ENCODE data around the gene TIMM8B. TPM values are rescaled to one million over a fixed set of nuclear protein-coding genes. Genes with fewer than 3 reads are reported as not detected.
A peak's percentile ranks its signal among the peaks of the same experiment; 100 is the strongest.

The TIMM8B gene
- total and polyA plus RNA-seq, 9 of the 15 experiments (the other 6 are each of a cell fraction or from before 2014, with no cell fraction given), result 95.8 to 338 (median 145) TPM

DNA sequence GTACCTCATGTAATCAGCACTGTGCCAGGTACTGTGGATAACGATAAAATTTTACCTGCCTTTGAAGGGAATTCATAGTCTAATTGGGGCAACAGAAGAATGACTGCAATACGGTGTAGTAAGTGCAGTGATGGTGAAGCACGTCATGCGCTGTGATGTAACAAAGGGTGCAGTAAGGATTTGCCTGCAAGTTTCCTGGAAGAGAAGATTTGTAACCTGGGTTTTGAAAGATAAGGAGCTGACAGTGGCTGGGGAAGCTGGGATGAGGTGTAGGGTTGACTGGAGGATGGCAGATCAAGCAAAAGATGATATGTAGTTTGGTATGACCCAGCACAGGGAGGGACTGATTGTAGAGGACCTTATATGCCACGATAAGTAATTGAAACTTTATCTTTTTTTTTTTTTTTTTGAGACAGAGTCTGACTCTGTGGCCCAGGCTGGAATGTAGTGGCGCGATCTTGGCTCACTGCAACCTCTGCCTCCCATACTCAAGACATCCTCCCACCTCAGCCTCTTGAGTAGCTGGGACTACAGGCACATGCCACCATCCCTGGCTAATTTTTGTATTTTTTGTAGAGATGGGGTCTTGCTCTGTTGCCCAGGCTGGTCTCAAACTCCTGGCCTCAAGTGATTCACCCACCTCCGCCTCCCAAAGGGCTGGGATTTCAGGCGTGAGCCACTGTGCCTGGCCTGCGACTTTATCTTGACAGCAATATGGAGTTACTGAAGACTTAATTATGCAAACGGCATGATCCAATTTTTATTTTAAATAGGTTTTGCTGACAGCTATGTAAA, 11.4 kb upstream of the TIMM8B start:
- Histone ChIP-seq H2AFZ (ENCODE audit: low read depth, low read length) (no peak overlapping the region), H3K4me2 (ENCODE audit: insufficient read depth, low read length) (no peak overlapping the region), H3K4me3 (no peak overlapping the region), H3K9me1 (ENCODE audit: control insufficient read depth, insufficient read depth, low read length) (no peaks in the 10 kb centered on the region), H3K27ac (ENCODE audit: extremely low read depth, low read depth, low read length) (no peak overlapping the region), H3K79me2 (ENCODE audit: control insufficient read depth, insufficient read depth, low read length) (no peaks in the 10 kb centered on the region), H3K4me1 (replicated peaks in 1 of 2; ENCODE audit: control insufficient read depth in 2 of 2, insufficient read depth in 2 of 2, low read length in 2 of 2) (peaks cover 12 to 14% of the 10 kb centered on the region in 2 experiments; a peak in 4 of 5 replicates), H3K27me3 (ENCODE audit: control insufficient read depth in 2 of 2, insufficient read depth in 2 of 2, low read length in 2 of 2) (no peaks in the 10 kb centered on the region), H4K20me1 (replicated peaks; ENCODE audit: control insufficient read depth, insufficient read depth, low read length) (peaks cover 5% of the 10 kb centered on the region; the same call in 1 of the 2 replicates), H3K36me3 (ENCODE audit: control insufficient read depth, insufficient read depth, low read length) (peaks cover 33% of the 10 kb centered on the region), H3K9me3 (replicated peaks; ENCODE audit: control insufficient read depth, insufficient read depth, low read depth, low read length) (no peaks in the 10 kb centered on the region), H3K9ac (ENCODE audit: insufficient read depth in 1 of 2, low read depth in 2 of 2, low read length in 2 of 2) (no peak overlapping the region)
- FAIRE-seq (peak; percentile 86), ATAC-seq (peak; percentile 84), DNase-seq (ENCODE audit: extremely low read depth in 1 of 4, low spot score in 3 of 4) (peak; percentile 33 to 81 (median 58))
- in situ Hi-C loops (cut with MboI), result no loop called here
- intact Hi-C loops (cut with micrococcal nuclease), result no loop called here
- no TSS peak for BruUV-seq (replicated peaks)
- ChIA-PET POLR2A (interaction anchor here (0.7 to 1.5 kb wide), 7 partner anchors 8 to 70 kb away, joined by 3 to 9 read pairs (median 4); partner anchors contain the start of genes SDHD and TIMM8B), CTCF (ENCODE audit: low intra/inter-chr PET ratio) (no interaction called here)
- WGBS (ENCODE audit: insufficient coverage, low coverage, missing lambda C conversion rate), result 22% methylated on average over 11 of the region's 11 CpGs
- TF ChIP-seq, protein P1, sequence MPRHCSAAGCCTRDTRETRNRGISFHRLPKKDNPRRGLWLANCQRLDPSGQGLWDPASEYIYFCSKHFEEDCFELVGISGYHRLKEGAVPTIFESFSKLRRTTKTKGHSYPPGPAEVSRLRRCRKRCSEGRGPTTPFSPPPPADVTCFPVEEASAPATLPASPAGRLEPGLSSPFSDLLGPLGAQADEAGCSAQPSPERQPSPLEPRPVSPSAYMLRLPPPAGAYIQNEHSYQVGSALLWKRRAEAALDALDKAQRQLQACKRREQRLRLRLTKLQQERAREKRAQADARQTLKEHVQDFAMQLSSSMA (CRISPR knock-in tag; IDR thresholded peaks at IDR 0.05), result no peak
- TF ChIP-seq NUFIP1 (IDR thresholded peaks at IDR 0.05; ENCODE audit: partially characterized antibody) (no peak), MED1 (CRISPR knock-in tag; IDR thresholded peaks at IDR 0.05; ENCODE audit: borderline replicate concordance) (no peak), SMC3 (conservative IDR thresholded peaks at IDR 0.05; ENCODE audit: insufficient read depth, low read depth, low read length) (no peak), ATF1 (CRISPR knock-in tag; IDR thresholded peaks at IDR 0.05) (0 out of 2 replicates have a peak, but pooled peaks have one; percentile 23), ATF1 (tag; IDR thresholded peaks at IDR 0.05) (peak; percentile 93), ZNF3 (CRISPR knock-in tag; IDR thresholded peaks at IDR 0.05) (no peak), HDAC8 (tag; IDR thresholded peaks at IDR 0.05) (no peak), MECOM (CRISPR knock-in tag; IDR thresholded peaks at IDR 0.05) (peak; percentile 61; the same call in 1 of the 2 replicates), CBX3 (IDR thresholded peaks at IDR 0.05; ENCODE audit: borderline replicate concordance in 1 of 2, low read length in 2 of 2) (no peak), EZH2 (IDR thresholded peaks at IDR 0.05; ENCODE audit: borderline replicate concordance, low read depth, low read length) (no peak), SMARCC2 (IDR thresholded peaks at IDR 0.05; ENCODE audit: low read depth) (no peak), SRF (CRISPR knock-in tag; IDR thresholded peaks at IDR 0.05) (no peak), CBX5 (IDR thresholded peaks at IDR 0.05; ENCODE audit: borderline replicate concordance, low read depth) (no peak), TBP (optimal IDR thresholded peaks at IDR 0.05; ENCODE audit: low read depth, low read length) (no peak), DPF2 (IDR thresholded peaks at IDR 0.05) (peak; percentile 84), PML (IDR thresholded peaks at IDR 0.05; ENCODE audit: low read length) (no peak), ZNF12 (CRISPR knock-in tag; IDR thresholded peaks at IDR 0.05) (no peak)
- TF ChIP-seq, protein P2, sequence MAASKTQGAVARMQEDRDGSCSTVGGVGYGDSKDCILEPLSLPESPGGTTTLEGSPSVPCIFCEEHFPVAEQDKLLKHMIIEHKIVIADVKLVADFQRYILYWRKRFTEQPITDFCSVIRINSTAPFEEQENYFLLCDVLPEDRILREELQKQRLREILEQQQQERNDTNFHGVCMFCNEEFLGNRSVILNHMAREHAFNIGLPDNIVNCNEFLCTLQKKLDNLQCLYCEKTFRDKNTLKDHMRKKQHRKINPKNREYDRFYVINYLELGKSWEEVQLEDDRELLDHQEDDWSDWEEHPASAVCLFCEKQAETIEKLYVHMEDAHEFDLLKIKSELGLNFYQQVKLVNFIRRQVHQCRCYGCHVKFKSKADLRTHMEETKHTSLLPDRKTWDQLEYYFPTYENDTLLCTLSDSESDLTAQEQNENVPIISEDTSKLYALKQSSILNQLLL (CRISPR knock-in tag; IDR thresholded peaks at IDR 0.05; ENCODE audit: borderline replicate concordance), result no peak
- TF ChIP-seq, protein P3, sequence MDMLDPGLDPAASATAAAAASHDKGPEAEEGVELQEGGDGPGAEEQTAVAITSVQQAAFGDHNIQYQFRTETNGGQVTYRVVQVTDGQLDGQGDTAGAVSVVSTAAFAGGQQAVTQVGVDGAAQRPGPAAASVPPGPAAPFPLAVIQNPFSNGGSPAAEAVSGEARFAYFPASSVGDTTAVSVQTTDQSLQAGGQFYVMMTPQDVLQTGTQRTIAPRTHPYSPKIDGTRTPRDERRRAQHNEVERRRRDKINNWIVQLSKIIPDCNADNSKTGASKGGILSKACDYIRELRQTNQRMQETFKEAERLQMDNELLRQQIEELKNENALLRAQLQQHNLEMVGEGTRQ (CRISPR knock-in tag; IDR thresholded peaks at IDR 0.05), result no peak
